ENCODE results near the gene MUC6.

Gene MUC6

DNA sequence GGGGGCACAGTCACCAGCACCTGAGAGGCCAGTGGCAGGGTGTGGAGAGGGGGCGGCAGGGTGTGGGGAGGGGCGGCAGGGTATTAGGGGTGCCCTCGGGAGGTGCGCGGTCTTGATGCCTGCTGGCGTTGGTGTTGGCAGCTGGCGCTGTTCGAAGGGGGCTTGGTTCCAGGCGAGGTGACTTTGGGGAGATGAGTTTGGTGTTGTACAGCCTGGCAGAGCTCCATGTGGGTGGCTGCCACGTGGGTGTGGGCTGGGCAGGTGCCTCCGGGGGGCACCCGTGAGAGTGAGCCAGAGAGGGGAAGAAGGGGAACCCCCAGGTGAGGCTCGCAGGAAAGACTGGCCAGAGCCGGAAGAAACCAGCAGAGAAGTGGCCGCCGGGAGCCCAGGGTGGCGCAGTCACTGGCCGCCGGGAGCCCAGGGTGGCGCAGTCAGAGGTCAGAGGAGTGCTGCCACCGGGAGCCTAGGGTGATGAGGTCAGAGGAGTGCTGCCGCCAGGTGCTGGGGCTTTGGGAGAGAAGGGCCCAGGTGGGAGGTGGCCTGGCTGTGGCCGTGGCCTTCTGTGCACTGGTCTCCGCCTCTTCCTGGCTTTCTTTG lies 44.7 kb downstream of the MUC6 start:
- H3K9me3 ChIP-seq (ENCODE audit: control insufficient read depth, insufficient read depth, low read length) = no peaks in the 10 kb centered on the region
- H3K4me1 ChIP-seq (ENCODE audit: control insufficient read depth, insufficient read depth, low read length) = no peaks in the 10 kb centered on the region
- H3K9ac ChIP-seq (ENCODE audit: low read depth, low read length) = no peak overlapping the region
- H3K27me3 ChIP-seq (ENCODE audit: control insufficient read depth, insufficient read depth, low read length) = no peaks in the 10 kb centered on the region
- H3K36me3 ChIP-seq (ENCODE audit: control insufficient read depth, insufficient read depth, low read length) = peaks cover 68% of the 10 kb centered on the region
- no peak overlapping the region for H3K4me3 ChIP-seq (ENCODE audit: low read depth, low read length)

- H3K9me3 ChIP-seq (ENCODE audit: control insufficient read depth, insufficient read depth, low read length) = no peaks in the 10 kb centered on the region
- peaks cover 72% of the 10 kb centered on the region for H3K36me3 ChIP-seq (ENCODE audit: control insufficient read depth, insufficient read depth, low read length)
- H3K9ac ChIP-seq (ENCODE audit: low read depth, low read length) = no peak overlapping the region
- no peaks in the 10 kb centered on the region for H3K4me1 ChIP-seq (ENCODE audit: control insufficient read depth, insufficient read depth, low read length)
- H3K4me3 ChIP-seq (ENCODE audit: low read depth, low read length) = no peak overlapping the region
- no peaks in the 10 kb centered on the region for H3K27me3 ChIP-seq (ENCODE audit: control insufficient read depth, insufficient read depth, low read length)
These were observed 45.5 kb downstream of the MUC6 start for GRCh38 chr11:991034-991433.

- H3K36me3 ChIP-seq (ENCODE audit: control insufficient read depth, insufficient read depth, low read length) = peaks cover 78% of the 10 kb centered on the region
- H3K4me1 ChIP-seq (ENCODE audit: control insufficient read depth, insufficient read depth, low read length) = no peaks in the 10 kb centered on the region
These were observed 46.4 kb downstream of the MUC6 start for GRCh38 chr11:990101-990500.

DNA sequence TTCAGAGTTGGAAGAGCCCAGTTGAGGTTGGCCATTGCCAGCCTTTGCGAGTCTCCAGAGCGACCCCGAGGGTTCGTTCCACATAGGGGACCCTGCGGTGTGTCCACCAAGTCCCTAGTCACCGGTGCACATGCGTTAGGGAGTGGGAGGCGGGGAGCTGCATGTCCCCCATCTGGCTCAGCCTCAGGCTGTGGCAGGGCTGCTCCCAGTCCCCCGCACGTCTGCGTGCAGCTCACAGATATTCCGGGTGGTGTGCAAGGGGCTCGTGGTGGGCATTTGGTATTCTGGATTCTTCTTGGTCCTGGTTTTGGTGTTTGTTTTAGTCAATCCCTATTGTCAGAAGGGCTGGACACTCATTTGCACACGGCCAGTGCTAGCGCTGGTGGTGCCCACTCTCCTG lies 48.8 kb downstream of the MUC6 start:
- Histone ChIP-seq H3K9me3 (ENCODE audit: control insufficient read depth, insufficient read depth, low read length) (no peaks in the 10 kb centered on the region), H3K27me3 (ENCODE audit: control insufficient read depth, insufficient read depth, low read length) (no peaks in the 10 kb centered on the region), H3K9ac (ENCODE audit: low read depth, low read length) (no peak overlapping the region), H3K4me3 (ENCODE audit: low read depth, low read length) (no peak overlapping the region), H3K4me1 (ENCODE audit: control insufficient read depth, insufficient read depth, low read length) (no peaks in the 10 kb centered on the region), H3K36me3 (ENCODE audit: control insufficient read depth, insufficient read depth, low read length) (peaks cover 73% of the 10 kb centered on the region)

More at GRCh38 chr11:990101-990500, 46.4 kb downstream of the MUC6 start:
- no peaks in the 10 kb centered on the region for H3K27me3 ChIP-seq (ENCODE audit: control insufficient read depth, insufficient read depth, low read length)
- H3K4me3 ChIP-seq (ENCODE audit: low read depth, low read length) = no peak overlapping the region
- no peaks in the 10 kb centered on the region for H3K9me3 ChIP-seq (ENCODE audit: control insufficient read depth, insufficient read depth, low read length)
- no peak overlapping the region for H3K9ac ChIP-seq (ENCODE audit: low read depth, low read length)

DNA sequence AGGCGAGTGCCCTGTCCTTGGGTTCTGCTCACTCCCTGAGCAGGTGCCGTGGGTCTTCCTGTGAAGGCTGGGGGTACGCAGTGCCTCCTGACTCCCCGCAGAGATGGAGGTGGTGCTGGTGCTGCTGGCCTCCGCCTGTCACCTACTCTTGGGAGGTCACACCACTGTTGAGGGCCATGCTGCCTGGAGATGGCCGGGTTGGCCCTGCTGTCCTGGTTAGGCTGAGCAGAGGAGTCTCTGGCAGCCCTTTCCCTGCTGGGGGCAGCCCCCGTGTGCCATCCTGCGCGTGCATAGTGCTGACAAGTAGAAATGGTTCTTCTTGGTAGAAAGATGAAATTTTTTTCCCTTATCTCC lies 49.6 kb downstream of the MUC6 start:
- H3K4me3 ChIP-seq (ENCODE audit: low read depth, low read length) = no peak overlapping the region
- peaks cover 70% of the 10 kb centered on the region for H3K36me3 ChIP-seq (ENCODE audit: control insufficient read depth, insufficient read depth, low read length)
- no peaks in the 10 kb centered on the region for H3K27me3 ChIP-seq (ENCODE audit: control insufficient read depth, insufficient read depth, low read length)
- no peaks in the 10 kb centered on the region for H3K9me3 ChIP-seq (ENCODE audit: control insufficient read depth, insufficient read depth, low read length)
- H3K9ac ChIP-seq (ENCODE audit: low read depth, low read length) = no peak overlapping the region
- H3K4me1 ChIP-seq (ENCODE audit: control insufficient read depth, insufficient read depth, low read length) = no peaks in the 10 kb centered on the region

- no peak overlapping the region for H3K9ac ChIP-seq (ENCODE audit: low read depth, low read length)
- H3K4me1 ChIP-seq (ENCODE audit: control insufficient read depth, insufficient read depth, low read length) = no peaks in the 10 kb centered on the region
- peaks cover 74% of the 10 kb centered on the region for H3K36me3 ChIP-seq (ENCODE audit: control insufficient read depth, insufficient read depth, low read length)
- no peaks in the 10 kb centered on the region for H3K27me3 ChIP-seq (ENCODE audit: control insufficient read depth, insufficient read depth, low read length)
- no peak overlapping the region for H3K4me3 ChIP-seq (ENCODE audit: low read depth, low read length)
- no peaks in the 10 kb centered on the region for H3K9me3 ChIP-seq (ENCODE audit: control insufficient read depth, insufficient read depth, low read length)
These were observed 50.1 kb downstream of the MUC6 start for GRCh38 chr11:986270-986951.

- Histone ChIP-seq H3K9me3 (ENCODE audit: control insufficient read depth, insufficient read depth, low read length) (no peaks in the 10 kb centered on the region), H3K27me3 (ENCODE audit: control insufficient read depth, insufficient read depth, low read length) (no peaks in the 10 kb centered on the region), H3K4me1 (ENCODE audit: control insufficient read depth, insufficient read depth, low read length) (no peaks in the 10 kb centered on the region), H3K4me3 (ENCODE audit: low read depth, low read length) (no peak overlapping the region), H3K9ac (ENCODE audit: low read depth, low read length) (no peak overlapping the region), H3K36me3 (ENCODE audit: control insufficient read depth, insufficient read depth, low read length) (peaks cover 76% of the 10 kb centered on the region)
These were observed 50.7 kb downstream of the MUC6 start for GRCh38 chr11:985848-986247.

DNA sequence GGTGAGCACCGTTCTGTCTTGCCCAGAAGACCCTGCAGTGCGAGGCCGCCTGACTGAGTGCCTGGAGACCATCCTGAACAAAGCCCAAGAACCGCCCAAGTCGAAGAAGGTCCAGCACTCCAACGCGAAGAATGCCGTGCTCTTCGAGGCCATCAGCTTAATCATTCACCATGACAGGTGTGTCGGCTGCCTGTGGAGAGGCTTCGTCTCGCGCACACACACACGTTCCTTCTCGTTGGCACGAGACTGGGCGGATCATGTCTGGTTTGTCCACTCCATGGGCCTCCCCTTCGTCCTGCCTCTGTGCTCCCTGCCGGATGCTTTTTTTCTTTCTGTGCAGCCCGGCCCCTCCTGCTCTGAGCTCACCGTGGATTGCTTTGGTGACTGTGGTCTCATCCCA lies 51.1 kb downstream of the MUC6 start:
- no peak overlapping the region for H3K4me3 ChIP-seq (ENCODE audit: low read depth, low read length)
- H3K4me1 ChIP-seq (ENCODE audit: control insufficient read depth, insufficient read depth, low read length) = no peaks in the 10 kb centered on the region
- H3K36me3 ChIP-seq (ENCODE audit: control insufficient read depth, insufficient read depth, low read length) = peaks cover 78% of the 10 kb centered on the region
- H3K9ac ChIP-seq (ENCODE audit: low read depth, low read length) = no peak overlapping the region
- no peaks in the 10 kb centered on the region for H3K27me3 ChIP-seq (ENCODE audit: control insufficient read depth, insufficient read depth, low read length)
- H3K9me3 ChIP-seq (ENCODE audit: control insufficient read depth, insufficient read depth, low read length) = no peaks in the 10 kb centered on the region

- H3K9ac ChIP-seq (ENCODE audit: low read depth, low read length) = no peak overlapping the region
- no peak overlapping the region for H3K4me3 ChIP-seq (ENCODE audit: low read depth, low read length)
- H3K27me3 ChIP-seq (ENCODE audit: control insufficient read depth, insufficient read depth, low read length) = no peaks in the 10 kb centered on the region
- H3K9me3 ChIP-seq (ENCODE audit: control insufficient read depth, insufficient read depth, low read length) = no peaks in the 10 kb centered on the region
- H3K36me3 ChIP-seq (ENCODE audit: control insufficient read depth, insufficient read depth, low read length) = peaks cover 69% of the 10 kb centered on the region
- no peaks in the 10 kb centered on the region for H3K4me1 ChIP-seq (ENCODE audit: control insufficient read depth, insufficient read depth, low read length)
These were observed 52.0 kb downstream of the MUC6 start for GRCh38 chr11:984546-984945.

DNA sequence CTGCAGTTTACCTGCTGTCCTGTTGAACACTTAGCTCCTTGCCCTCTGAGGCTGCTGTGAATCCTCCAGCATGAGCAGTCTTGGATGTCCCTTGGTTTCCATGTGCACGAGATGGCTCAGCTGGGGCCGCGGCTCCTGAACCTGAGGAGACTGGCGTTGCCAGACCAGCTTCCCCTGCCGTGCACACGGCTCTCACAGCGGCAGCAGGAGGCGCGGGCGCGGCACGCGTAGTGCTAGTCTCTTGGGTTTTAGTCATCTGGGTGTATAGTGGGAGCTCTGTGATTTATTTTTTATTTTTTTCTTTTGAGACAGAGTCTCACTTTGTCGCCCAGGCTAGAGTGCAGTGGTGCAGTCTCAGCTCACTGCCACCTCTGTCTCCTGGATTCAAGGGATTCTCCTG lies 54.8 kb downstream of the MUC6 start:
- Histone ChIP-seq H3K36me3 (ENCODE audit: control insufficient read depth, insufficient read depth, low read length) (peaks cover 66% of the 10 kb centered on the region), H3K9me3 (ENCODE audit: control insufficient read depth, insufficient read depth, low read length) (no peaks in the 10 kb centered on the region), H3K9ac (ENCODE audit: low read depth, low read length) (no peak overlapping the region)

GRCh38 chr11:980438-981357 lies 55.8 kb downstream of the MUC6 start:
- Histone ChIP-seq H3K27me3 (ENCODE audit: control insufficient read depth, insufficient read depth, low read length) (no peaks in the 10 kb centered on the region), H3K9ac (ENCODE audit: low read depth, low read length) (no peak overlapping the region), H3K9me3 (ENCODE audit: control insufficient read depth, insufficient read depth, low read length) (no peaks in the 10 kb centered on the region), H3K4me3 (ENCODE audit: low read depth, low read length) (no peak overlapping the region), H3K36me3 (ENCODE audit: control insufficient read depth, insufficient read depth, low read length) (peaks cover 57% of the 10 kb centered on the region), H3K4me1 (ENCODE audit: control insufficient read depth, insufficient read depth, low read length) (no peaks in the 10 kb centered on the region)

More for the DNA sequence above, 54.8 kb downstream of the MUC6 start:
- H3K4me3 ChIP-seq (ENCODE audit: low read depth, low read length) = no peak overlapping the region
- H3K27me3 ChIP-seq (ENCODE audit: control insufficient read depth, insufficient read depth, low read length) = no peaks in the 10 kb centered on the region
- no peaks in the 10 kb centered on the region for H3K4me1 ChIP-seq (ENCODE audit: control insufficient read depth, insufficient read depth, low read length)

- H3K36me3 ChIP-seq (ENCODE audit: control insufficient read depth, insufficient read depth, low read length) = peaks cover 46% of the 10 kb centered on the region
- no peaks in the 10 kb centered on the region for H3K4me1 ChIP-seq (ENCODE audit: control insufficient read depth, insufficient read depth, low read length)
- H3K4me3 ChIP-seq (ENCODE audit: low read depth, low read length) = no peak overlapping the region
- no peaks in the 10 kb centered on the region for H3K27me3 ChIP-seq (ENCODE audit: control insufficient read depth, insufficient read depth, low read length)
- no peaks in the 10 kb centered on the region for H3K9me3 ChIP-seq (ENCODE audit: control insufficient read depth, insufficient read depth, low read length)
- no peak overlapping the region for H3K9ac ChIP-seq (ENCODE audit: low read depth, low read length)
These were observed 57.7 kb downstream of the MUC6 start for GRCh38 chr11:978781-979180.

All from iPS-15b (cell line).